NCI-H526 treated with DMSO at 0.1 percent for 48 hours (cell line): ENCODE results near the gene SLCO4A1.
"Not testable (repeated sequence)": the region's sequence is repeated elsewhere in the genome, so short reads cannot be mapped to it uniquely, and the experiment has no call there.

Experiments used
- DNase-seq: peaks from one replicate; lab custom pipeline; 2025; lab: John Stamatoyannopoulos, UW

SLCO4A1 gene

GRCh38 chr20:62665826-62666735 lies 23.8 kb downstream of the SLCO4A1 start:
- DNase-seq = no peak

- no peak for DNase-seq
Observed at GRCh38 chr20:62666736-62667529, 24.6 kb downstream of the SLCO4A1 start.

GRCh38 chr20:62667530-62668440 lies 25.5 kb downstream of the SLCO4A1 start:
- no peak for DNase-seq

GRCh38 chr20:62668441-62669027 lies 26.2 kb downstream of the SLCO4A1 start:
- peak; percentile 73 for DNase-seq

- DNase-seq = no peak
Observed at GRCh38 chr20:62669249-62669648, 26.9 kb downstream of the SLCO4A1 start.

GRCh38 chr20:62670156-62670555 lies 27.9 kb downstream of the SLCO4A1 start:
- DNase-seq = no peak

- DNase-seq = no peak
Observed at GRCh38 chr20:62670998-62671397, 28.7 kb downstream of the SLCO4A1 start.

GRCh38 chr20:62671765-62672164 lies 29.5 kb downstream of the SLCO4A1 start:
- DNase-seq = no peak

GRCh38 chr20:62674370-62674769 lies 32.1 kb downstream of the SLCO4A1 start:
- no peak for DNase-seq

GRCh38 chr20:62675156-62675876 lies 33.0 kb downstream of the SLCO4A1 start:
- no peak for DNase-seq

- DNase-seq = no peak
Observed at GRCh38 chr20:62675877-62676260, 33.6 kb downstream of the SLCO4A1 start.

- no peak for DNase-seq
Observed at GRCh38 chr20:62676976-62677375, 34.7 kb downstream of the SLCO4A1 start.

- DNase-seq = no peak
Observed at GRCh38 chr20:62677678-62678077, 35.4 kb downstream of the SLCO4A1 start.

- DNase-seq = no peak
Observed at GRCh38 chr20:62678553-62678952, 36.2 kb downstream of the SLCO4A1 start.

GRCh38 chr20:62679978-62680589 lies 37.8 kb downstream of the SLCO4A1 start:
- no peak for DNase-seq

GRCh38 chr20:62682912-62683517 lies 40.7 kb downstream of the SLCO4A1 start:
- no peak for DNase-seq

GRCh38 chr20:62683660-62684322 lies 41.5 kb downstream of the SLCO4A1 start:
- DNase-seq = not testable (repeated sequence)

GRCh38 chr20:62684981-62685380 lies 42.7 kb downstream of the SLCO4A1 start:
- DNase-seq = no peak

- DNase-seq = peak; percentile 95
Observed at GRCh38 chr20:62685781-62686555, 43.7 kb downstream of the SLCO4A1 start.
